HFFc6 (cell line): ENCODE data around the gene SPSB4. TPM values are rescaled to one million over a fixed set of nuclear protein-coding genes. Genes with fewer than 3 reads are reported as not detected.

Experiments used
- DNase-seq: peaks from one replicate; pipeline ENCODE4 v3.0.0-alpha.2; 2018
- H3K27ac Mint-ChIP-seq: 2 replicates; pipeline ENCODE4 v1.8.0; 2020; ENCODE audit warnings: mild to moderate bottlenecking, mixed read lengths
- H3K27me3 Mint-ChIP-seq: 2 replicates; pipeline ENCODE4 v1.8.0; 2021; ENCODE audit warnings: mild to moderate bottlenecking, moderate library complexity, mixed read lengths; ENCODE audit not compliant: insufficient read depth
- H3K36me3 Mint-ChIP-seq: 2 replicates; pipeline ENCODE4 v1.8.0; 2021; ENCODE audit warnings: low read depth, mixed read lengths
- H3K4me1 Mint-ChIP-seq: 2 replicates; pipeline ENCODE4 v1.8.0; 2020; ENCODE audit warnings: low read depth, mixed read lengths
- H3K4me3 Mint-ChIP-seq: 2 replicates; pipeline ENCODE4 v1.8.0; 2020; ENCODE audit warnings: mild to moderate bottlenecking, moderate library complexity, mixed read lengths
- H3K9me3 Mint-ChIP-seq: 2 replicates; pipeline ENCODE4 v1.8.0; 2020; ENCODE audit warnings: mild to moderate bottlenecking, mixed read lengths
- total RNA-seq, 6 experiments: library from RNA; stranded (reverse); fragmentation: NEBNext Ultra II Directional; extraction: Animal tissue kit (Norgen Biotek cat#: 25700); gene quantifications; 2 replicates in 1 of 6; 3 replicates in 5 of 6; pipeline ENCODE4 v1.2.3, GENCODE V29; 2021
- TF ChIP-seq, protein P1 (sequence below): fragments of 200-600 bp; sonication (generic); IDR thresholded peaks from 2 replicates; pipeline ENCODE4 v1.5.0; 2021; ENCODE audit warnings: antibody characterized with exemption, mild to moderate bottlenecking

The SPSB4 gene
- total RNA-seq, 6 experiments from 2014 or later = not detected

DNA sequence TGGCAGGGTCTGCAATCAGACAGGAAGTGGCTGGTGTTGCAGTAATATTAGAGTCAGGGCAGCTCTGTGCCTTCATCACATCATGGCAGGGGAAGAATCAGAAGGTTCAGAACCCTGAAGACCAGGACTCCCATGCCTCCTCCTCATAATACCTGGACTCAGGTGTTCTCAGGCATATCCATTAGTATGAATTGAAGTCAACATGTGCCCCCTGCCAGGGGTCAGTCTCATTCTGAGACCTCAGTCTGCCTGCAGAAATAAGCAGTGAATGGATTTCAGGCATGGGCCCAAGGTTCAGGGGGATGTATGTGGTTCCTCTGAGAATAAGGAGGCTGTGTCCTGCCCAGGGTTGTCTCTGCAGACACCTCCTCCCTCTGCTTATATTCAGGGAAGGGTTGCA, 74.2 kb downstream of the SPSB4 start:
- Mint-ChIP-seq H3K27me3 (peaks cover 26% of the 10 kb centered on the region), H3K36me3 (no peaks in the 10 kb centered on the region), H3K4me3 (no peak overlapping the region), H3K27ac (no peak overlapping the region), H3K4me1 (no peaks in the 10 kb centered on the region), H3K9me3 (no peaks in the 10 kb centered on the region)
- TF ChIP-seq, protein P1, sequence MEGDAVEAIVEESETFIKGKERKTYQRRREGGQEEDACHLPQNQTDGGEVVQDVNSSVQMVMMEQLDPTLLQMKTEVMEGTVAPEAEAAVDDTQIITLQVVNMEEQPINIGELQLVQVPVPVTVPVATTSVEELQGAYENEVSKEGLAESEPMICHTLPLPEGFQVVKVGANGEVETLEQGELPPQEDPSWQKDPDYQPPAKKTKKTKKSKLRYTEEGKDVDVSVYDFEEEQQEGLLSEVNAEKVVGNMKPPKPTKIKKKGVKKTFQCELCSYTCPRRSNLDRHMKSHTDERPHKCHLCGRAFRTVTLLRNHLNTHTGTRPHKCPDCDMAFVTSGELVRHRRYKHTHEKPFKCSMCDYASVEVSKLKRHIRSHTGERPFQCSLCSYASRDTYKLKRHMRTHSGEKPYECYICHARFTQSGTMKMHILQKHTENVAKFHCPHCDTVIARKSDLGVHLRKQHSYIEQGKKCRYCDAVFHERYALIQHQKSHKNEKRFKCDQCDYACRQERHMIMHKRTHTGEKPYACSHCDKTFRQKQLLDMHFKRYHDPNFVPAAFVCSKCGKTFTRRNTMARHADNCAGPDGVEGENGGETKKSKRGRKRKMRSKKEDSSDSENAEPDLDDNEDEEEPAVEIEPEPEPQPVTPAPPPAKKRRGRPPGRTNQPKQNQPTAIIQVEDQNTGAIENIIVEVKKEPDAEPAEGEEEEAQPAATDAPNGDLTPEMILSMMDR = no peak
- no peak for DNase-seq

DNA sequence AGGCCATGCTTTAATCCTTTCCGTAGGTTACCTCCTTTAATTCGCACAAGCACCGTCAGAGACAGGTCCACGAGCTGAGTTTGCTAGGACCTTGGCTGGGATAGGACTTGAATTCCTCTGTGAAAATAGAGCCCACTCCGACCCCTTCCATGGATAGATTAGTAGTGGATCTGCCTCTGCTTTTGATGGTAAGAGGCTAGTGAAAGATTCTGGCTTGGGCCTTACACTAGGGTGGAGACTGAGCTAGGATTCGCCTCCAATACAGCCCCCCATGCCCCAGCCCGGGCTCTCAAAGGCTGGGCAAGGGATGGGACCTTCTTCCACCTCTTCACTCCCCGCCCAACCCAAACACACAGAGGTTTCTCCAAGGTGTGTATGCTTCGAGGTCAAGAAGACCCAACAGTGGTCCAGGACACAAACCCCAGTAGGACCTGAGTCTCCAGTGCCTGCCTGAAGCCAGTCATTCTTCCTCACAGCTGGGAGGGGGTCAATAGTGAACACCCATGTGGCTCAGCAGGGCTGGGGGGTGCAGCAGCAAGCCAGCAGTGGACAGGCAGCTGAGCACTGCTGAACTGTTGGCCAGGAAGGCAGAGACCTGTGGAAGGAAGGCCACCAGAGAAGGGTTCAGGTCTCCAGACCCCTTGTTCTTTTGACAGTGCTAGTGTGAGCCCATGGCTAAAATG, 75.7 kb downstream of the SPSB4 start:
- Mint-ChIP-seq H3K27me3 (peaks cover 22% of the 10 kb centered on the region), H3K27ac (no peak overlapping the region), H3K4me1 (no peaks in the 10 kb centered on the region), H3K9me3 (no peaks in the 10 kb centered on the region), H3K36me3 (no peaks in the 10 kb centered on the region), H3K4me3 (no peak overlapping the region)
- no peak for DNase-seq
- TF ChIP-seq, protein P1 = no peak

DNA sequence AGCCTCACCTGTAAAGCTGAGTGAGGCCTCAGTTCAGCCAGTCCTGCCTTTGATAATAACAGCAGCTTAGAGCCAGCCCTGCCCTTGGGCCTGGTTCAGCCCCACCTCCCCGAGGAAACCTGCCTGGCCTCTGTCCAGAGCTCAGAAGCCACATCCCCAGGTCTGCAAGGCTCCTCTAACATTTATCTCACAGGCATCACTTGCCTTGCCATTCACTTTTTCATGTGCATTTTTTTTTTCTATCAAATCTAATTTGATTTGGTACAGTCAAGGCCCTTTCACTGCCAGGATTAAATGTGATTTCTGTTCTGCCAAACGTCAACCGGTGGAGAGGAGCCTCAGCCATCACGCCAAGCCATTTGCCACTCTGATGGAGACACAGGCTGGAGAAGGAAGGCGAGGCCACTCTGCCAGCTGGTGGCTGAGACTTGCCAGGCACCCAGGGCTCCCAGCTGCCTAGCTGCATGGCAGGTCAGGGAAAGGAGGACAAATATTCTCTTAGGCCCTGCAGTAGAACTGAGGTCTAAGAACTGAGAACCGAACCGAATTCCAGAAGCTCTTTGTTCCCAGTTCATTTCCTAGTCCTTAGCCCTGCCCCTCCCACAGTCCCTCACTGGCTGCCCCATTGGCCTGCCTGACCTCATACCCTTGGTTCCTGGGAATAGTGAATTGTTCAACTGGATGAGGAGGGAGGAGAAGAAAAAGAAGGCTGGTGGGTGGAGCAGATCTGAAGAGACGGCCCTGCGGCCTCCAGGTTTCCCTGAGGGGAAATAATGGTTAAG, 76.4 kb downstream of the SPSB4 start:
- Mint-ChIP-seq H3K27me3 (peaks cover 22% of the 10 kb centered on the region), H3K27ac (no peak overlapping the region), H3K4me1 (no peaks in the 10 kb centered on the region), H3K36me3 (no peaks in the 10 kb centered on the region), H3K4me3 (no peak overlapping the region), H3K9me3 (no peaks in the 10 kb centered on the region)
- TF ChIP-seq, protein P1 = no peak
- DNase-seq = no peak

DNA sequence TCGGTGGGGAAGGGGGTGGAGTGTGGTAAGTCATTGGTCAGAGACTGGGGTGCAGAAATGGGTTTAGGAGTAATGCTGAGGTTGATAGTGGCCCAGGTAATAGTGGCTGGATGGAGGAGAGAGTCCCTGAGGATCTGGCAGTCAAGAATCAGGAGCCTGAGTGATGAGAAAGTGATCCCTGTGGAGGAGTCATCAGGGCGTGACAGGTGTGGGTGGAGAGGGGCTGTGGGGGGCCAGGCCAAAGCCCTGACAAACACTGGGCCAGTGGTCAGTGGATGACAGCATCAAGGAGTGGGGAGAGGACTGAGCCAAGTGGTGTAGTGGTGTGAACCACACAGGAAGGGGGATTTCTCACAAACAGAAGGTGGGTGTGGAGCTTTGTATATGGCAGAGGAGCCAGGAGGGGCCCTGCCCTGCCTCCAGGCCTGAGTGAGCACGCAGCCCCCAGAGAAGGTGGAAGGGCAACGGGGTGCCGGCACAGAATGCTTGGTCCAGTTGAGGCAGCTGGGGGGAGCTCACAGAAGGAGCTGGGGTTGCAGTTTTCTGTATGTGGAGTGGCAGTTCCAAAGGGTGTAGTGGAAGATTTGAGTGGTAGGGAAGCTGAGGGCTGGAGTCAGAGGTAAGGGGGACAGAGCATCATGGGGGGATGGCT, 77.1 kb downstream of the SPSB4 start:
- DNase-seq = no peak
- H3K4me3 Mint-ChIP-seq = no peak overlapping the region
- TF ChIP-seq, protein P1 = no peak
- H3K27ac Mint-ChIP-seq = no peak overlapping the region
- H3K27me3 Mint-ChIP-seq = peaks cover 22% of the 10 kb centered on the region
- no peaks in the 10 kb centered on the region for H3K4me1 Mint-ChIP-seq
- H3K9me3 Mint-ChIP-seq = no peaks in the 10 kb centered on the region
- no peaks in the 10 kb centered on the region for H3K36me3 Mint-ChIP-seq

DNA sequence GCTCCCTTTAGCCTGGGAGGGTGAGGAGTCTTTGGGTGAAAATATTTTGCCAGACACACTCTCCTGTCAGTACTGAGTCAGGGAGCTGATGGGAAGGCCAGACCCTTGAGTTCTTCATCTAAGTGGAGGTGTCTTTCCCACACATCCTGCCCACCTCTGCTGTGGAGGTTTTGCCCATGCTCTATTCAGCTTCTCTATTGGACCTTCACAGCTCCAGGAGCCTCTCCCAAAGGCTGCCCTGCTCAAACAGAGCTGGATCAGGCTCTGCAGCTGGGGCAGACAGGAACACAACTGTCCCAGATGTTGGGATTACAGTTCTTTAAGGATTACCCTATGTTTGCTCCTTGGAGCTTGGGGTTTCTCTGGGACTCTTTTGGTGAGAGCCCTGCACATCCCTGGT, 77.9 kb downstream of the SPSB4 start:
- TF ChIP-seq, protein P1 = no peak
- no peaks in the 10 kb centered on the region for H3K36me3 Mint-ChIP-seq
- H3K9me3 Mint-ChIP-seq = no peaks in the 10 kb centered on the region
- DNase-seq = no peak
- no peaks in the 10 kb centered on the region for H3K4me1 Mint-ChIP-seq
- peaks cover 20% of the 10 kb centered on the region for H3K27me3 Mint-ChIP-seq
- no peak overlapping the region for H3K27ac Mint-ChIP-seq
- H3K4me3 Mint-ChIP-seq = no peak overlapping the region
